IMR-90 (cell line): ENCODE measurements around the gene MLLT3. TPM values are rescaled to one million over a fixed set of nuclear protein-coding genes. Genes with fewer than 3 reads are reported as not detected.

Source experiments
- ATAC-seq: fragments of 200-7000 bp; cut with Tn5 transposase; 2 replicates; pipeline ENCODE4 v1.9.1; 2020; ENCODE audit warnings: low read depth, mild to moderate bottlenecking, moderate library complexity
- BruUV-seq: library from RNA; stranded (reverse); fragments of 400-500 nt; replicated peaks from 2 replicates; lab custom pipeline; 2021; lab: Mats Ljungman, UMichigan
- CTCF ChIA-PET: fragments of 300-600 bp; formaldehyde crosslinking; extraction: SDS; loops from one replicate; lab custom pipeline; 2021; ENCODE audit warnings: antibody characterized with exemption; lab: Yijun Ruan, JAX
- POLR2A ChIA-PET: fragments of 300-600 bp; sonication (Branson Sonifier 250); formaldehyde crosslinking; loops from one replicate; lab custom pipeline; 2022; ENCODE audit warnings: antibody characterized with exemption; ENCODE audit not compliant: unreplicated experiment; lab: Charles Lee
- DNase-seq: peaks from one replicate; pipeline ENCODE4 v3.0.0; 2013
- H2AFZ ChIP-seq: replicated peaks from 2 replicates; pipeline ENCODE3; 2013; ENCODE audit warnings: low read length, mild to moderate bottlenecking; ENCODE audit not compliant: poor library complexity
- H2AK5ac ChIP-seq: 2 replicates; pipeline ENCODE4 v1.6.1; 2013; ENCODE audit warnings: low read depth, low read length, inconsistent platforms
- H2AK9ac ChIP-seq: replicated peaks from 2 replicates; pipeline ENCODE3; 2013; ENCODE audit warnings: mild to moderate bottlenecking, low read depth, low read length, moderate library complexity; ENCODE audit not compliant: poor library complexity
- H2BK120ac ChIP-seq: 2 replicates; pipeline ENCODE4 v1.6.1; 2013; ENCODE audit warnings: low read depth, low read length, inconsistent platforms
- H2BK15ac ChIP-seq: 3 replicates; pipeline ENCODE4 v1.6.1; 2013; ENCODE audit warnings: low read depth, low read length, inconsistent platforms
- H2BK20ac ChIP-seq: 2 replicates; pipeline ENCODE4 v1.6.1; 2013; ENCODE audit warnings: low read depth, mild to moderate bottlenecking, inconsistent platforms, low read length, moderate library complexity
- H2BK5ac ChIP-seq: 2 replicates; pipeline ENCODE4 v1.6.1; 2013; ENCODE audit warnings: mild to moderate bottlenecking, low read depth, low read length, inconsistent platforms; ENCODE audit not compliant: poor library complexity, severe bottlenecking
- H3K14ac ChIP-seq: replicated peaks from 2 replicates; pipeline ENCODE4 v1.6.1; 2013; ENCODE audit warnings: low read depth, low read length, inconsistent platforms
- H3K18ac ChIP-seq: 2 replicates; pipeline ENCODE4 v1.6.1; 2013; ENCODE audit warnings: low read depth, low read length, control low read depth
- H3K23ac ChIP-seq: 2 replicates; pipeline ENCODE4 v1.6.1; 2013; ENCODE audit warnings: low read depth, low read length, inconsistent platforms
- H3K27ac ChIP-seq: 2 replicates; pipeline ENCODE4 v1.5.1; 2013; ENCODE audit warnings: mild to moderate bottlenecking, control low read depth, low read length; ENCODE audit not compliant: insufficient read depth
- H3K27me3 ChIP-seq: 2 replicates; pipeline ENCODE4 v1.6.1; 2013; ENCODE audit warnings: low read length; ENCODE audit not compliant: control insufficient read depth, insufficient read depth
- H3K36me3 ChIP-seq: 2 replicates; pipeline ENCODE4 v1.6.1; 2013; ENCODE audit warnings: low read length, mixed read lengths; ENCODE audit not compliant: control insufficient read depth, insufficient read depth
- H3K4ac ChIP-seq: 2 replicates; pipeline ENCODE4 v1.6.1; 2013; ENCODE audit warnings: low read depth, low read length, inconsistent platforms
- H3K4me1 ChIP-seq: 2 replicates; pipeline ENCODE4 v1.6.1; 2013; ENCODE audit warnings: low read length, mixed read lengths; ENCODE audit not compliant: control insufficient read depth, insufficient read depth
- H3K4me2 ChIP-seq: 2 replicates; pipeline ENCODE4 v1.6.1; 2013; ENCODE audit warnings: low read depth, mild to moderate bottlenecking, control low read depth, low read length, moderate library complexity
- H3K4me3 ChIP-seq: 2 replicates; pipeline ENCODE4 v1.5.1; 2013; ENCODE audit warnings: low read depth, mild to moderate bottlenecking, control low read depth, low read length, moderate library complexity; ENCODE audit not compliant: insufficient read depth
- H3K56ac ChIP-seq: 2 replicates; pipeline ENCODE4 v1.6.1; 2013; ENCODE audit warnings: low read length, inconsistent platforms; ENCODE audit not compliant: insufficient read depth; ENCODE audit errors: extremely low read depth
- H3K79me1 ChIP-seq, 2 experiments: 2 replicates each; pipeline ENCODE4 v1.6.1; 2013; ENCODE audit warnings: low read length in 2 of 2, inconsistent platforms in 1 of 2, low read depth in 1 of 2
- H3K9ac ChIP-seq: 2 replicates; pipeline ENCODE4 v1.6.1; 2013; ENCODE audit warnings: low read depth, low read length, control low read depth
- H3K9me1 ChIP-seq: 2 replicates; pipeline ENCODE4 v1.6.1; 2013; ENCODE audit warnings: low read length, inconsistent platforms; ENCODE audit not compliant: insufficient read depth
- H3K9me3 ChIP-seq: 2 replicates; pipeline ENCODE4 v1.6.1; 2013; ENCODE audit warnings: low read length; ENCODE audit not compliant: control insufficient read depth, insufficient read depth
- H4K20me1 ChIP-seq: 2 replicates; pipeline ENCODE4 v1.6.1; 2013; ENCODE audit warnings: low read length, inconsistent platforms; ENCODE audit not compliant: insufficient read depth
- H4K5ac ChIP-seq: 2 replicates; pipeline ENCODE4 v1.6.1; 2013; ENCODE audit warnings: mild to moderate bottlenecking, low read depth, low read length, control low read depth
- H4K8ac ChIP-seq, 2 experiments: 2 replicates each; pipeline ENCODE4 v1.6.1; 2013; ENCODE audit warnings: low read depth in 2 of 2, low read length in 2 of 2, control low read depth in 1 of 2, inconsistent platforms in 1 of 2
- H4K91ac ChIP-seq: 2 replicates; pipeline ENCODE4 v1.6.1; 2013; ENCODE audit warnings: low read depth, low read length, inconsistent platforms; ENCODE audit not compliant: insufficient read depth
- BHLHE40 ChIP-seq: fragments of 150-350 bp; IDR thresholded peaks from 2 replicates; pipeline ENCODE4 v1.6.1; 2016; ENCODE audit warnings: mild to moderate bottlenecking, low read depth, low read length
- CEBPB ChIP-seq: IDR thresholded peaks from 2 replicates; pipeline ENCODE4 v1.6.1; 2012; ENCODE audit warnings: low read depth, low read length, improper control_type of control experiment
- CHD1 ChIP-seq: IDR thresholded peaks from 2 replicates; pipeline ENCODE4 v1.6.1; 2012; ENCODE audit warnings: low read depth, low read length, improper control_type of control experiment
- CTCF ChIP-seq: conservative IDR thresholded peaks from 2 replicates; pipeline ENCODE4 v1.5.1; 2012; ENCODE audit warnings: mild to moderate bottlenecking, low read depth, low read length, improper control_type of control experiment
- FOS ChIP-seq: fragments of 150-350 bp; IDR thresholded peaks from 2 replicates; pipeline ENCODE4 v1.6.1; 2016; ENCODE audit warnings: low read depth, low read length
- MXI1 ChIP-seq: IDR thresholded peaks from 2 replicates; pipeline ENCODE4 v1.6.1; 2012; ENCODE audit warnings: low read depth, mild to moderate bottlenecking, low read length, moderate library complexity, borderline replicate concordance
- NFE2L2 ChIP-seq: fragments of 150-350 bp; IDR thresholded peaks from 2 replicates; pipeline ENCODE4 v1.6.1; 2016; ENCODE audit warnings: low read depth, mild to moderate bottlenecking, low read length
- RCOR1 ChIP-seq: IDR thresholded peaks from 2 replicates; pipeline ENCODE4 v1.6.1; 2012; ENCODE audit warnings: mild to moderate bottlenecking, low read length, improper control_type of control experiment; ENCODE audit not compliant: insufficient replicate concordance
- SMC3 ChIP-seq: fragments of 150-350 bp; IDR thresholded peaks from 2 replicates; pipeline ENCODE4 v1.6.1; 2016; ENCODE audit warnings: low read depth, mild to moderate bottlenecking, antibody characterized with exemption, low read length, moderate library complexity
- WGBS, 2 experiments: methylation state at CpG; one replicate each; pipeline versions ENCODE4 v1.1.5 to v1.1.7; 2013; ENCODE audit warnings: missing lambda C conversion rate in 2 of 2; ENCODE audit not compliant: insufficient read length in 1 of 2; ENCODE audit errors: extremely low coverage in 2 of 2; 5-methylcytosine and 5-hydroxymethylcytosine counted together
- dilution Hi-C: fragments of 300-500 bp; cut with HindIII; formaldehyde crosslinking; loops from one replicate; pipeline ENCODE4 v1.14.3; 2018; ENCODE audit warnings: low sequenced_read_pairs; ENCODE audit not compliant: unreplicated experiment
- in situ Hi-C: fragments of 300-500 bp; cut with MboI; formaldehyde crosslinking; loops from 3 replicates; pipeline ENCODE4 v1.14.3; 2019; ENCODE audit warnings: low sequenced_read_pairs, inconsistent platforms, mixed read lengths
- intact Hi-C: fragments of 100-400 bp; cut with micrococcal nuclease; formaldehyde crosslinking; loops from 2 replicates; pipeline ENCODE4 v1.10.0; 2022
- polyA plus RNA-seq, 3 experiments: library from polyadenylated mRNA; depleted of rRNA; stranded (reverse); fragments of >200 nt; gene quantifications; 2 replicates each; pipeline ENCODE4 v1.2.3, GENCODE V29; 2012; ENCODE audit warnings: low replicate concordance in 1 of 3
- total RNA-seq: library from RNA; depleted of rRNA; stranded (reverse); fragments of >200 nt; gene quantifications from 2 replicates; pipeline ENCODE4 v1.2.3, GENCODE V29; 2012
- TF ChIP-seq, protein P1 (sequence below): fragments of 150-350 bp; IDR thresholded peaks from 2 replicates; pipeline ENCODE4 v1.6.1; 2016; ENCODE audit warnings: low read depth, mild to moderate bottlenecking, low read length, moderate library complexity, borderline replicate concordance

Gene MLLT3
- total and polyA plus RNA-seq, 2 of the 4 experiments (the other 2 are of a cell fraction), result 10.4 to 21.1 TPM

GRCh38 chr9:20563917-20564316 lies 58.4 kb downstream of the MLLT3 start:
- no peaks in the 10 kb centered on the region for H3K27me3 ChIP-seq
- dilution Hi-C loops, result no loop called here
- POLR2A ChIA-PET, result no interaction called here
- no peak overlapping the region for H2BK5ac ChIP-seq
- H4K5ac ChIP-seq, result no peak overlapping the region
- H3K4ac ChIP-seq, result no peak overlapping the region
- no peak overlapping the region for H3K23ac ChIP-seq
- H2BK20ac ChIP-seq, result no peak overlapping the region
- no peak overlapping the region for H2AFZ ChIP-seq
- no peaks in the 10 kb centered on the region for H4K20me1 ChIP-seq
- H3K9me3 ChIP-seq, result no peaks in the 10 kb centered on the region
- no peak overlapping the region for H3K18ac ChIP-seq
- H4K8ac ChIP-seq, result no peak overlapping the region
- no peak overlapping the region for H2BK120ac ChIP-seq
- CTCF ChIA-PET, result no interaction called here
- H2AK9ac ChIP-seq, result no peak overlapping the region
- ATAC-seq, result no peak
- no peak overlapping the region for H4K91ac ChIP-seq
- BruUV-seq, result no TSS peak
- WGBS, 2 experiments, result no CpG with 5 or more reads among the region's 1 CpG
- no peaks in the 10 kb centered on the region; the same call in 1 of the 2 replicates for H3K9me1 ChIP-seq
- H3K56ac ChIP-seq, result no peak overlapping the region
- H3K79me1 ChIP-seq, result peaks cover 30 to 57% of the 10 kb centered on the region in 2 experiments
- peaks cover 6% of the 10 kb centered on the region; the same call in 1 of the 2 replicates for H3K4me1 ChIP-seq
- H2BK15ac ChIP-seq, result no peak overlapping the region
- H3K14ac ChIP-seq, result no peak overlapping the region
- no peak overlapping the region for H2AK5ac ChIP-seq
- no peak for DNase-seq
- H3K4me2 ChIP-seq, result no peak overlapping the region
- in situ Hi-C loops, result no loop called here
- no peak for TF ChIP-seq SMC3
- no peak for TF ChIP-seq NFE2L2
- TF ChIP-seq, protein P1, sequence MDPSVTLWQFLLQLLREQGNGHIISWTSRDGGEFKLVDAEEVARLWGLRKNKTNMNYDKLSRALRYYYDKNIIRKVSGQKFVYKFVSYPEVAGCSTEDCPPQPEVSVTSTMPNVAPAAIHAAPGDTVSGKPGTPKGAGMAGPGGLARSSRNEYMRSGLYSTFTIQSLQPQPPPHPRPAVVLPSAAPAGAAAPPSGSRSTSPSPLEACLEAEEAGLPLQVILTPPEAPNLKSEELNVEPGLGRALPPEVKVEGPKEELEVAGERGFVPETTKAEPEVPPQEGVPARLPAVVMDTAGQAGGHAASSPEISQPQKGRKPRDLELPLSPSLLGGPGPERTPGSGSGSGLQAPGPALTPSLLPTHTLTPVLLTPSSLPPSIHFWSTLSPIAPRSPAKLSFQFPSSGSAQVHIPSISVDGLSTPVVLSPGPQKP, result no peak
- no peak for TF ChIP-seq BHLHE40
- no peak for TF ChIP-seq MXI1
- TF ChIP-seq CEBPB, result no peak
- TF ChIP-seq CTCF, result no peak
- no peak for TF ChIP-seq RCOR1
- TF ChIP-seq FOS, result no peak
- TF ChIP-seq CHD1, result no peak
- no peaks in the 10 kb centered on the region for H3K36me3 ChIP-seq
- no peak overlapping the region for H3K4me3 ChIP-seq
- no peak overlapping the region for H3K27ac ChIP-seq
- intact Hi-C loops, result loop anchor here (5.0 kb wide), 1 partner anchor 33 kb away; no protein-coding TSS in a partner anchor
- no peak overlapping the region for H3K9ac ChIP-seq
